GM12891 (cell line): ENCODE results near the gene PEX11B.

ENCODE experiments used
- POLR2A ChIP-seq: IDR thresholded peaks from 2 replicates; pipeline ENCODE4 v1.6.1; 2011; ENCODE audit warnings: low read depth, low read length, control low read depth
- POLR2AphosphoS5 ChIP-seq: IDR thresholded peaks from 2 replicates; pipeline ENCODE4 v1.6.1; 2011; ENCODE audit warnings: low read depth, low read length, control low read depth
- POU2F2 ChIP-seq: IDR thresholded peaks from 2 replicates; pipeline ENCODE4 v1.6.1; 2011; ENCODE audit warnings: low read depth, mild to moderate bottlenecking, control low read depth, low read length, moderate library complexity
- SPI1 ChIP-seq: IDR thresholded peaks from 2 replicates; pipeline ENCODE4 v1.6.1; 2011; ENCODE audit warnings: low read depth, low read length, control low read depth
- TAF1 ChIP-seq: IDR thresholded peaks from 2 replicates; pipeline ENCODE4 v1.6.1; 2011; ENCODE audit warnings: low read depth, low read length, control low read depth

- no peak for TF ChIP-seq POLR2AphosphoS5
- no peak for TF ChIP-seq POLR2A
- no peak for TF ChIP-seq SPI1
- no peak for TF ChIP-seq TAF1
- TF ChIP-seq POU2F2: no peak
Observed at GRCh38 chr1:145960468-145961108, 42.1 kb upstream of the PEX11B start.
